ENCODE measurements around the gene TMC8. TPM values are rescaled to one million over a fixed set of nuclear protein-coding genes. Genes with fewer than 3 reads are reported as not detected.

The TMC8 gene
- total RNA-seq, 4 donors from 2014 or later = 1.7 to 12.0 (median 3.0) TPM

GRCh38 chr17:78154903-78155811, 24.6 kb downstream of the TMC8 start:
- Histone ChIP-seq H3K36me3 (no peaks in the 10 kb centered on the region), H3K4me1 (no peaks in the 10 kb centered on the region), H3K27ac (no peak overlapping the region), H3K27me3 (no peaks in the 10 kb centered on the region), H3K4me3 (no peak overlapping the region), H3K9me3 (no peaks in the 10 kb centered on the region)
- 81 to 88% methylated on average over 4 to 11 of the region's 11 CpGs for WGBS, 2 donors (ENCODE audit: low coverage in 1 of 2)
- TF ChIP-seq EP300 (IDR thresholded peaks at IDR 0.05) = no peak
- TF ChIP-seq CTCF (IDR thresholded peaks at IDR 0.05) = no peak
- no peak for TF ChIP-seq POLR2AphosphoS5 (IDR thresholded peaks at IDR 0.05)
- TF ChIP-seq POLR2A (IDR thresholded peaks at IDR 0.05) = no peak
- no peak for ATAC-seq

GRCh38 chr17:78159575-78160158, 29.1 kb downstream of the TMC8 start:
- no peaks in the 10 kb centered on the region for H3K9me3 ChIP-seq
- TF ChIP-seq POLR2A (IDR thresholded peaks at IDR 0.05) (no peak), EP300 (IDR thresholded peaks at IDR 0.05) (no peak), CTCF (IDR thresholded peaks at IDR 0.05) (no peak), POLR2AphosphoS5 (IDR thresholded peaks at IDR 0.05) (no peak)
- H3K4me1 ChIP-seq = no peaks in the 10 kb centered on the region
- no peak overlapping the region for H3K4me3 ChIP-seq
- no peak for ATAC-seq
- H3K27me3 ChIP-seq = no peaks in the 10 kb centered on the region
- no peak overlapping the region for H3K27ac ChIP-seq
- WGBS, 2 donors (ENCODE audit: low coverage in 1 of 2) = 77 to 85% methylated on average over 10 of the region's 10 CpGs
- H3K36me3 ChIP-seq = no peaks in the 10 kb centered on the region

- H3K27me3 ChIP-seq = no peaks in the 10 kb centered on the region
- H3K9me3 ChIP-seq = no peaks in the 10 kb centered on the region
- H3K27ac ChIP-seq = no peak overlapping the region
- no peak for ATAC-seq
- no peak overlapping the region for H3K4me3 ChIP-seq
- H3K4me1 ChIP-seq = peaks cover 0 to 8% (median 0%) of the 10 kb centered on the region in 3 donors
- no peaks in the 10 kb centered on the region for H3K36me3 ChIP-seq
- 90 to 100% methylated on average over 1 to 2 of the region's 22 CpGs for WGBS, 2 donors (ENCODE audit: low coverage in 1 of 2)
- no peak for TF ChIP-seq CTCF (IDR thresholded peaks at IDR 0.05)
- TF ChIP-seq POLR2AphosphoS5 (IDR thresholded peaks at IDR 0.05) = no peak
- TF ChIP-seq POLR2A (IDR thresholded peaks at IDR 0.05) = no peak
- no peak for TF ChIP-seq EP300 (IDR thresholded peaks at IDR 0.05)
Measured at GRCh38 chr17:78163881-78164747, 33.5 kb downstream of the TMC8 start.

GRCh38 chr17:78164748-78165607, 34.4 kb downstream of the TMC8 start:
- 92 to 95% methylated on average over 2 to 7 of the region's 16 CpGs for WGBS, 2 donors (ENCODE audit: low coverage in 1 of 2)
- ATAC-seq = no peak
- Histone ChIP-seq H3K27ac (no peak overlapping the region), H3K4me3 (no peak overlapping the region), H3K27me3 (no peaks in the 10 kb centered on the region), H3K9me3 (no peaks in the 10 kb centered on the region), H3K4me1 (peaks cover 0 to 16% (median 6%) of the 10 kb centered on the region in 3 donors), H3K36me3 (no peaks in the 10 kb centered on the region)
- TF ChIP-seq CTCF (IDR thresholded peaks at IDR 0.05) (no peak), POLR2AphosphoS5 (IDR thresholded peaks at IDR 0.05) (no peak), POLR2A (IDR thresholded peaks at IDR 0.05) (no peak), EP300 (IDR thresholded peaks at IDR 0.05) (no peak)
